22Rv1 (cell line): ENCODE data around the gene RALGPS2.

Experiments
- H3K27ac ChIP-seq: fragments of 450-650 bp; 2 replicates; pipeline ENCODE4 v1.5.1; 2017
- CTCF ChIP-seq: fragments of 450-650 bp; IDR thresholded peaks from 2 replicates; pipeline ENCODE4 v1.5.1; 2017; ENCODE audit warnings: mild to moderate bottlenecking
- ZFX ChIP-seq: fragments of 450-650 bp; IDR thresholded peaks from 2 replicates; pipeline ENCODE4 v1.6.1; 2017; ENCODE audit warnings: antibody characterized with exemption, borderline replicate concordance

Gene RALGPS2

DNA sequence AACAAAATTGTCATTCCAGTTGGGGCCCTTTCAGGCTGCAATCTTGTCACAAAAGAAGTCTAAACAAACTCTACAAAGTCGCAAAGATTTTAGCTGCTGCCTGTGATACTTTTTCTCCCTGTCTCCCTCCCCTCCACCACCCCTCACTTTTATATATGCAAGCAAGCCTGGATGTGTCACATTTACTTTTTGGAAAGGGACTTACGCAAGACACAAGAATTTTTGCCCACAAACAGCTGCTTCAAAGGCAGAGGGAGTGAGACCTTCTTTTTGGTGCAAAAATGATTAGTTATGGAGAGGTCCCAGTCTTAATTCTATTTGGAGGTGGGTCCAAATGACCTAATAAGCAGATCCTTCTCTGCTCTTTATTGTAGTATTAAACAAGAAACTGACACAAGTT is 22.9 kb upstream of the RALGPS2 start:
- TF ChIP-seq ZFX = no peak
- no peak for TF ChIP-seq CTCF
- H3K27ac ChIP-seq = no peak overlapping the region

- H3K27ac ChIP-seq = no peak overlapping the region
- TF ChIP-seq CTCF (no peak), ZFX (no peak)
These were observed 20.2 kb upstream of the RALGPS2 start for GRCh38 chr1:178704833-178705232.

DNA sequence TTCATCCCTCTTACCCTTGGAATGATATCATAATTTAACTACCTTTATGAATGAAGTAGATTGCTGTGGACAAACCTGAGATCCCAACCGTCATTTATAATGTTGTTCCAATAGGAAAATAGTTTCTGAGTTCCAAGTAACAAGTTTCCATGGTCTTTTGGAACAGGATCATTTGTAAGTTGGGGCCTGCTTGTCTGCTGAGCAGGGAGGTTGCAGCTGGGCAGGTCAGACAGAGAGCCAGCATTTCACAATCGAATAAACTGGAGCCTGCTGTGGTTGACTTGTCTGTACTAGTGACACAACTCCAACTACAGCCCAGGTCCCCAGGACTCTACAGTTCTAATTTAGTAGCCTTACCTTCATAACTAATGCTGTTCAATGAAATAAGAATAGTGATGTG is 18.6 kb upstream of the RALGPS2 start:
- TF ChIP-seq CTCF (no peak), ZFX (no peak)

DNA sequence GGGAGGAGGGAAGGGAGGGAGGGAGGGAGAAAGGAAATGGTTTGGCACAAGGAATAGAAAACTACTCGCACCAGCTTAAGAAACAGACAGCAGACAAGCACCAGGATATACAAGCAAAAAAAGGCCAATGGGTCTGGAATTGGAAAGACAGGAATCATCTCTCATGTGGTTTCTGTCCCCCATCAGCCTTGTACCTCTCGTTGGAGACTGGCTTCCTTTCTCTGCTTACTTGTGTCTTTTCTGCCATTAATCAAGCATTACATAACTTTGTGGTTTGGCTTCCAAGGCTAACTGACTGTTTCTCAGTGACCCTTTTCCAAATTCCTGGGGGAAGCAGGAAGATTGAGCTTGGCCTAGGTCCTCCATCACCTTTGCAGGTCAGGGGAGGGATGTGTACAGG is 11.8 kb upstream of the RALGPS2 start:
- no peak for TF ChIP-seq ZFX
- no peak for TF ChIP-seq CTCF
- H3K27ac ChIP-seq = no peak overlapping the region

More for the DNA sequence above, 18.6 kb upstream of the RALGPS2 start:
- H3K27ac ChIP-seq = no peak overlapping the region

DNA sequence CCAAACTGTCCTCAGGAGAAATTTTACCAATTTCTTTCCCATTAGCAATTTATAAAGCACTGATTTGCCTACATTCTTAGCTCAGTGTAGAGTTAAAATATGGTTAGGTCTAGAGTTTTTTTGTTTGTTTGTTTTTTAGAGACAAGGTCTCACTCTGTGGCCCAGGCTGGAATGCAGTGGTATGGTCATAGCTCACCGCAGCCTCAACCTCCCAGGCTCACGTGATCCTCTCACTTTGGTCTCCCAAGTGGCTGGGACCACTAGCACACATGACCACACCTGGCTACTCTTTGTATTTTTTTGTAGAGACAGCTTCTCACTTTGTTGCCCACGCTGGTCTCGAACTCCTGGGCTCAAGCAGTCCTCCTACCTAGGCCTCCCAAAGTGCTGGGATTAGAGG is 10.6 kb upstream of the RALGPS2 start:
- TF ChIP-seq CTCF (no peak), ZFX (no peak)
- no peak overlapping the region for H3K27ac ChIP-seq

- TF ChIP-seq CTCF (no peak), ZFX (no peak)
- no peak overlapping the region for H3K27ac ChIP-seq
These were observed 8.9 kb upstream of the RALGPS2 start for GRCh38 chr1:178716111-178716510.

DNA sequence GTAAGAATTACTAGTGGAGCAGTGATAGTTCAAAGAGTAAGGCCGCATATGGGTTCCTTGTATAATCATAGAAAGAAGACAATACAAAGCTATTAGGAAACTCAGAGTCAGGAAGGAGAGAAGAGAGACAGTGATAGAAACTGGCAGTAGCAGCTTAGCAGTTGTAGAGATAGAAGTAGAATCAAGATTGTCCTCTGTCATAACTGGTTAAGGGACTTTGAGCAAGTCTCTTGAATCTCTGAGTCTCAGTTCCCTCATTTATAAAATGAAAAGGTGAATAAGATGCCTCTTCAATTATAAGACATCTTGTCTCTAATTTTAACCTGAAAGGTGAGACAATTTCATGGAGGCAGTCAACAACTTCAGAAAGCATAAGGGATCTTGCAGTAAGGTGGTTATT is 6.5 kb upstream of the RALGPS2 start:
- TF ChIP-seq CTCF (no peak), ZFX (no peak)
- no peak overlapping the region for H3K27ac ChIP-seq
